Measurements from ENCODE around the gene TGFBR2.

The TGFBR2 gene

DNA sequence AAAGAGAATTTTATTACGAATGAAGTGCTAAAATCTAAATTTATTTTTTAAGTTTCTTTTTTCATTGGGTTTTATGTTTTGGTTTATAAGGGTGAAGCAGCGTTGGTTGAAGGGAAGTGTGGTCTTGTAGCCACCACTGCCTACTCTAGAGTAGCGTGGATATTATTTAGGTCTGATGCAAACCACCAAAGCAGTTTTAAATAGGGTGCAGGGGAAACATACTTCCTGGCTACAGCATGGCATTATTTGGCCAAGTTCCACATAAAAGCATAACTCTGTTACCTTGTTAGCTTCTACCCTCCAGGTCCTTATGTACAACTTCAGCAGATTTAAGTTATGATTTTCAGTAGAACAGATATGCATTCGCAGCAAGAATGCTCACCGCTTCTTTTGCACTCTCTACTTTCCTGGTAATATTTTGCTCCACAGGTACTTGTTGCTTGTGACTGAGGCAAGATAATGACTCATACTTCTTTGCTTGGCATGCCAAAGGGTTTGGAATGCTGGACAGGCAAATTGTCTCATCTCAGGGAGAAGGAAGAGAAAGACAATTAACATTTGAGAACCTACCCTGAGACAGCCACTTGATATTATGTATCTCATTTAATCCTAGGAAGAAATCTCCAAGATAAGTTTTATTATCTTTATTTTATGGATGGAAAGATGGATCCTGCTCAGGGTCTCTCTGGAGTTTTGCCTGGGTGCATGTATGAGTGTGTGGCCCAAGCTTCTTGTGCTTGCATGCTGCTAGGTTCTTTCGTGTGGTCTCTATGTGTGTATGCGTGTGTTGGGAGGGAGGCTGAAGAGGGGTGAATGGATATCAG, 5.4 kb downstream of the TGFBR2 start:
- Histone ChIP-seq H3K4me1 (ENCODE audit: control insufficient read depth, insufficient read depth, low read length) (peaks cover 4% of the 10 kb centered on the region; the same call in 1 of the 2 replicates), H3K27ac (ENCODE audit: low read length) (no peak overlapping the region), H3K36me3 (ENCODE audit: control insufficient read depth, insufficient read depth, low read length) (no peaks in the 10 kb centered on the region), H3K27me3 (ENCODE audit: control insufficient read depth, insufficient read depth, low read length) (no peaks in the 10 kb centered on the region; the same call in 1 of the 2 replicates), H3K9me3 (ENCODE audit: control insufficient read depth, insufficient read depth, low read length) (no peaks in the 10 kb centered on the region), H3K4me3 (ENCODE audit: low read length) (no peak overlapping the region)
- no CpG with 5 or more reads among the region's 7 CpGs for WGBS (ENCODE audit: insufficient coverage, insufficient read length)
- DNase-seq (ENCODE audit: low read depth, low spot score), result no peak

GRCh38 chr3:30612437-30613132, 6.2 kb downstream of the TGFBR2 start:
- WGBS (ENCODE audit: insufficient coverage, insufficient read length), result no CpG with 5 or more reads among the region's 3 CpGs
- Histone ChIP-seq H3K4me1 (ENCODE audit: control insufficient read depth, insufficient read depth, low read length) (peaks cover 3% of the 10 kb centered on the region; the same call in 1 of the 2 replicates), H3K27ac (ENCODE audit: low read length) (no peak overlapping the region)

DNA sequence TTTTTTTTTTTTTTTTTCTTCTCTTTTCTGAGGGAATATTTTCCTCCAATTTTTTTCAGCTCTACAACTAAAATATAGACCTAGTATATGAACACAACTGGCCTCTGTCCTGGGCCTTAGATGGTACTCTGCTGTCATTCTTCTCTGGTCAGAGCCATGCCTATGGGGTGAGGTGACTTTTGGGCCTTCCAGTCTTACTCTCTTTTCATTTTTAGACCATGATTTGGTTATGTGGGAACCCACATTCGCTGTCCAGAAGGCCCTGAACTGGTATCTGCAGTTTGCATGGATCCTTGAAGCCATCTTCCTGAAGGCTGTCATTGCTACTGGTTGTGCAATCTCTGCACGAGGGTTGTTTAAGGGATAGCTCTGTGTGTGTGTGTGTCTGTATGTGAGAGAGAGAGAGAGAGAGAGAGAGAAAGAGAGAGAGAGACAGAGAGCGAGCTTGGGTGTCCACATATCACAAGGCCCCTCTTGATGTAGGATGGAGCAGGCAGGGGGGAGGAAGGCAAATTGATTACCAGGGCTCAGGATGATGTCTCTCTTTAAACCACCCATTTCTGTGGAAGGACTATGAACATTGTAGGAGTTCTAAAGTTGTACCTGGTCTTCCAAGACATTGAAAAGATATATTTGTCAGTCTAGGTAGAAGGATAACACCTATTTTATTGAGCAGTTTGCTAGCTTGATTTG, 6.9 kb downstream of the TGFBR2 start:
- Histone ChIP-seq H3K27me3 (ENCODE audit: control insufficient read depth, insufficient read depth, low read length) (no peaks in the 10 kb centered on the region; the same call in 1 of the 2 replicates), H3K4me1 (ENCODE audit: control insufficient read depth, insufficient read depth, low read length) (peaks cover 3% of the 10 kb centered on the region; the same call in 1 of the 2 replicates), H3K27ac (ENCODE audit: low read length) (no peak overlapping the region), H3K9me3 (ENCODE audit: control insufficient read depth, insufficient read depth, low read length) (no peaks in the 10 kb centered on the region), H3K36me3 (ENCODE audit: control insufficient read depth, insufficient read depth, low read length) (no peaks in the 10 kb centered on the region), H3K4me3 (ENCODE audit: low read length) (no peak overlapping the region)
- no peak for DNase-seq (ENCODE audit: low read depth, low spot score)
- no CpG with 5 or more reads among the region's 3 CpGs for WGBS (ENCODE audit: insufficient coverage, insufficient read length)

More at GRCh38 chr3:30612437-30613132, 6.2 kb downstream of the TGFBR2 start:
- DNase-seq (ENCODE audit: low read depth, low spot score), result no peak
- Histone ChIP-seq H3K4me3 (ENCODE audit: low read length) (no peak overlapping the region), H3K9me3 (ENCODE audit: control insufficient read depth, insufficient read depth, low read length) (no peaks in the 10 kb centered on the region), H3K36me3 (ENCODE audit: control insufficient read depth, insufficient read depth, low read length) (no peaks in the 10 kb centered on the region), H3K27me3 (ENCODE audit: control insufficient read depth, insufficient read depth, low read length) (no peaks in the 10 kb centered on the region; the same call in 1 of the 2 replicates)

DNA sequence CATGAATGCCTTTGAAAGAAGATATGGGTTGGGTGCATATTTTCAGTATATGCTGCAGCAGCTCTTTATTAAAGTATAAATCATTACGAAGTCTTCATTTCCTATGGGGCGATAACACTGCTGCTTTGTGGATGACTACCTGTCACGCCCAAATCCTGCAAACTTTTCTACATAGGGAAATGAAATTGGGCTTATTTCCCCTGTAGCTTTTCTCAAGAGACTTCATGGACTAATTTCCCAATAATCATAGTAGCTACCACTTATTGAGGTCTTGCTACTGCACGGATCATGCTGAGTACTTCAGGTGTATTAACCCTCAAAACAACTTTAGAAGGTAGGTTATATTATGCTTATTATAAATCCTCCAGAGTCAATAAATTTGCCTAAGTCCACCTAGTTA, 8.0 kb downstream of the TGFBR2 start:
- DNase-seq (ENCODE audit: low read depth, low spot score), result no peak
- H3K4me3 ChIP-seq (ENCODE audit: low read length), result no peak overlapping the region
- WGBS (ENCODE audit: insufficient coverage, insufficient read length), result no CpG with 5 or more reads among the region's 4 CpGs
- no peaks in the 10 kb centered on the region; the same call in 1 of the 2 replicates for H3K27me3 ChIP-seq (ENCODE audit: control insufficient read depth, insufficient read depth, low read length)
- H3K36me3 ChIP-seq (ENCODE audit: control insufficient read depth, insufficient read depth, low read length), result no peaks in the 10 kb centered on the region
- H3K27ac ChIP-seq (ENCODE audit: low read length), result no peak overlapping the region
- no peaks in the 10 kb centered on the region for H3K9me3 ChIP-seq (ENCODE audit: control insufficient read depth, insufficient read depth, low read length)
- peaks cover 3% of the 10 kb centered on the region; the same call in 1 of the 2 replicates for H3K4me1 ChIP-seq (ENCODE audit: control insufficient read depth, insufficient read depth, low read length)

GRCh38 chr3:30614943-30615342, 8.5 kb downstream of the TGFBR2 start:
- Histone ChIP-seq H3K27ac (ENCODE audit: low read length) (no peak overlapping the region), H3K9me3 (ENCODE audit: control insufficient read depth, insufficient read depth, low read length) (no peaks in the 10 kb centered on the region), H3K4me1 (ENCODE audit: control insufficient read depth, insufficient read depth, low read length) (peaks cover 3% of the 10 kb centered on the region; the same call in 1 of the 2 replicates), H3K27me3 (ENCODE audit: control insufficient read depth, insufficient read depth, low read length) (no peaks in the 10 kb centered on the region; the same call in 1 of the 2 replicates), H3K4me3 (ENCODE audit: low read length) (no peak overlapping the region), H3K36me3 (ENCODE audit: control insufficient read depth, insufficient read depth, low read length) (no peaks in the 10 kb centered on the region)
- no CpG with 5 or more reads among the region's 1 CpG for WGBS (ENCODE audit: insufficient coverage, insufficient read length)
- no peak for DNase-seq (ENCODE audit: low read depth, low spot score)

GRCh38 chr3:30615615-30616346, 9.4 kb downstream of the TGFBR2 start:
- Histone ChIP-seq H3K4me3 (ENCODE audit: low read length) (no peak overlapping the region), H3K9me3 (ENCODE audit: control insufficient read depth, insufficient read depth, low read length) (no peaks in the 10 kb centered on the region), H3K27ac (ENCODE audit: low read length) (no peak overlapping the region), H3K36me3 (ENCODE audit: control insufficient read depth, insufficient read depth, low read length) (no peaks in the 10 kb centered on the region), H3K27me3 (ENCODE audit: control insufficient read depth, insufficient read depth, low read length) (no peaks in the 10 kb centered on the region; the same call in 1 of the 2 replicates), H3K4me1 (ENCODE audit: control insufficient read depth, insufficient read depth, low read length) (peaks cover 1% of the 10 kb centered on the region; the same call in 1 of the 2 replicates)
- WGBS (ENCODE audit: insufficient coverage, insufficient read length), result no CpG with 5 or more reads among the region's 3 CpGs
- DNase-seq (ENCODE audit: low read depth, low spot score), result no peak

GRCh38 chr3:30616347-30617027, 10.1 kb downstream of the TGFBR2 start:
- H3K4me3 ChIP-seq (ENCODE audit: low read length), result no peak overlapping the region
- WGBS (ENCODE audit: insufficient coverage, insufficient read length), result no CpG with 5 or more reads among the region's 1 CpG
- H3K27ac ChIP-seq (ENCODE audit: low read length), result no peak overlapping the region
- H3K36me3 ChIP-seq (ENCODE audit: control insufficient read depth, insufficient read depth, low read length), result no peaks in the 10 kb centered on the region
- H3K4me1 ChIP-seq (ENCODE audit: control insufficient read depth, insufficient read depth, low read length), result peaks cover 1% of the 10 kb centered on the region; the same call in 1 of the 2 replicates
- no peaks in the 10 kb centered on the region for H3K9me3 ChIP-seq (ENCODE audit: control insufficient read depth, insufficient read depth, low read length)
- DNase-seq (ENCODE audit: low read depth, low spot score), result no peak
- H3K27me3 ChIP-seq (ENCODE audit: control insufficient read depth, insufficient read depth, low read length), result no peaks in the 10 kb centered on the region

DNA sequence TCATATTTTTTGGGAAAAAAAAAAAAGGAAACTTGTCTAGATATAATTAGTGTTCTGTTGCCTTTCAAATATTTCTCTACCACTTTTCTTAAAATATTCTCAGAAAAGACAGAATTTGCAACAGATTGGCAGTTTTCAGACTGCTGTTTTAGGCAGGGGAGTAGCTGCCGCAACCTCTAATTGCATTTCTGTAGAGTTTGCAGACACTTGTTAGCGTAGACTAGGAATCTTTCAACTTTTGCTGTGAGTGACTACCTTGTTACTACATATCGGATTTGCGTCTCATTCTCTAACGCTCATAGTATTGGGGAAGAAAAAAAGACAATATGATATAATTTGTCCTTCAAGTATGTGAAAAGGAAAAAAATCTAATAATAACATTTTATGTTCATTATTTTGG, 10.7 kb downstream of the TGFBR2 start:
- no peak for DNase-seq (ENCODE audit: low read depth, low spot score)
- no peak overlapping the region for H3K4me3 ChIP-seq (ENCODE audit: low read length)
- no CpG with 5 or more reads among the region's 5 CpGs for WGBS (ENCODE audit: insufficient coverage, insufficient read length)
- H3K9me3 ChIP-seq (ENCODE audit: control insufficient read depth, insufficient read depth, low read length), result no peaks in the 10 kb centered on the region
- H3K27me3 ChIP-seq (ENCODE audit: control insufficient read depth, insufficient read depth, low read length), result no peaks in the 10 kb centered on the region
- no peaks in the 10 kb centered on the region; the same call in 1 of the 2 replicates for H3K4me1 ChIP-seq (ENCODE audit: control insufficient read depth, insufficient read depth, low read length)
- no peaks in the 10 kb centered on the region for H3K36me3 ChIP-seq (ENCODE audit: control insufficient read depth, insufficient read depth, low read length)
- H3K27ac ChIP-seq (ENCODE audit: low read length), result no peak overlapping the region

DNA sequence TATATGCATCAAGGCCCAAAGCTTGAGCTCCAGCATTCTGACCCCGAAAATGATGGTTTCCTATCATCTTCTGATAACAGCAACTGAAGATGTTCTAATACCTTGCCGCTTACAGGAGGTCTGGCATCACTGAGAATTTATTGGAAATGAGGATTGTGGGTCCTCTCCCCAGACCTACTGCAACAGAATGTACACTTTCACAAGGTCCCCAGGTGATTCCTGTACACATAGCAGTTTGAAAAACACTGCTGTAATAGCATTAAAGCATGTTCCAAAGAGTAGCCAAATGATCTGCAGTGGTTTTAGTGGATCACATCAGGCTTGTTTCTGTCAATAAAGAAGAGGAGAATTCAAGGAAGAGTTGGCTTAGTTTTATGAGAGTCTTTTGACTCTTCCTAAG, 11.3 kb downstream of the TGFBR2 start:
- H3K4me1 ChIP-seq (ENCODE audit: control insufficient read depth, insufficient read depth, low read length), result no peaks in the 10 kb centered on the region; the same call in 1 of the 2 replicates
- no peak for DNase-seq (ENCODE audit: low read depth, low spot score)
- no CpG with 5 or more reads among the region's 2 CpGs for WGBS (ENCODE audit: insufficient coverage, insufficient read length)
- no peak overlapping the region for H3K27ac ChIP-seq (ENCODE audit: low read length)
- no peaks in the 10 kb centered on the region for H3K36me3 ChIP-seq (ENCODE audit: control insufficient read depth, insufficient read depth, low read length)
- no peaks in the 10 kb centered on the region for H3K27me3 ChIP-seq (ENCODE audit: control insufficient read depth, insufficient read depth, low read length)
- H3K9me3 ChIP-seq (ENCODE audit: control insufficient read depth, insufficient read depth, low read length), result no peaks in the 10 kb centered on the region
- H3K4me3 ChIP-seq (ENCODE audit: low read length), result no peak overlapping the region

Data from iPS DF 6.9 (cell line).